HG02938 (cell line): ENCODE results near the gene RTKN2.
"Not testable (repeated sequence)": the region's sequence is repeated elsewhere in the genome, so short reads cannot be mapped to it uniquely, and the experiment has no call there.

Experiments used
- ATAC-seq: cut with Tn5 transposase; IDR thresholded peaks from one replicate; pipeline ENCODE4 v1.9.1; 2021; ENCODE audit warnings: mild to moderate bottlenecking, moderate library complexity; ENCODE audit not compliant: unreplicated experiment

Gene RTKN2

GRCh38 chr10:62261666-62262065, 7.0 kb downstream of the RTKN2 start:
- ATAC-seq, result no peak

- ATAC-seq, result no peak
Observed at GRCh38 chr10:62259998-62260397, 8.6 kb downstream of the RTKN2 start.

- no peak for ATAC-seq
Observed at GRCh38 chr10:62259456-62259855, 9.2 kb downstream of the RTKN2 start.

- ATAC-seq, result no peak
Observed at GRCh38 chr10:62258926-62259325, 9.7 kb downstream of the RTKN2 start.

GRCh38 chr10:62253704-62254103, 14.9 kb downstream of the RTKN2 start:
- ATAC-seq, result no peak

DNA sequence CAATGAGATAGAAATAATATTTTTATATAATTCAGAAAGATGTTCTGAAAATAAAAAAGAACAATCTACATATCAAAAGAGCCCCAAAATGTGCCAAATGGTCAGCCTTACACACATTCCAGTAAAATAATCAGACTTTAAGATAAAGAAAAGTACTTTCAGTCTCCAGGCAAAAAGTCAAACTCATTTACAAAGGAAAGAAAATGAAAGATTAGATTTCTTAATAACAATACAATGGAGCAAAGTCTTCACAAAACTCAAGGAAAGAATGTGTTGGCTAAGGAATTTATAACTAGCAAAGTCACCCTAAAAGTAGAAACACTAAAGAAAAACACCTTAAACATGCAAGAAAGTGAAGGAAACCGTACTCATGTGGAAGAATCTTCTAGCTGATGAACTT, 16.6 kb downstream of the RTKN2 start:
- no peak for ATAC-seq

GRCh38 chr10:62250594-62251198, 17.9 kb downstream of the RTKN2 start:
- no peak for ATAC-seq

- ATAC-seq, result no peak
Observed at GRCh38 chr10:62249957-62250356, 18.7 kb downstream of the RTKN2 start.

DNA sequence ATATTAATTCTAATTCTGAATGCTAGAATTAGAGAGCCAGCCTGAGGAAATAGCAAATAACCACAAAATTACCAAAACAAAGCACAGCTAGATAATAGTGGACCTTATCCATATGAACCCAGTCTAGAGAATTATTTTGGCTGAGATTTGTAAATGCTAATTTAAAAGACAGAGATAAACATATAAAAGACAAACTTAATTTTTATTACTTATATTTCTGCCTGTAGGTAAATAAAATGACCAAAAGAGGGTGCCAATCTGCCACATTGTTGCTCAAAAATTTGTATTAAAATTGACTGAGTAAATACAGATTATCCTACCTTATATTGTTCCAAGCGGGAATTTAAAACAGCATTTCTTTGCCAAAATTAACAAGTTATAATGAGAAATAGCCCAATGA, 20.2 kb downstream of the RTKN2 start:
- no peak for ATAC-seq

DNA sequence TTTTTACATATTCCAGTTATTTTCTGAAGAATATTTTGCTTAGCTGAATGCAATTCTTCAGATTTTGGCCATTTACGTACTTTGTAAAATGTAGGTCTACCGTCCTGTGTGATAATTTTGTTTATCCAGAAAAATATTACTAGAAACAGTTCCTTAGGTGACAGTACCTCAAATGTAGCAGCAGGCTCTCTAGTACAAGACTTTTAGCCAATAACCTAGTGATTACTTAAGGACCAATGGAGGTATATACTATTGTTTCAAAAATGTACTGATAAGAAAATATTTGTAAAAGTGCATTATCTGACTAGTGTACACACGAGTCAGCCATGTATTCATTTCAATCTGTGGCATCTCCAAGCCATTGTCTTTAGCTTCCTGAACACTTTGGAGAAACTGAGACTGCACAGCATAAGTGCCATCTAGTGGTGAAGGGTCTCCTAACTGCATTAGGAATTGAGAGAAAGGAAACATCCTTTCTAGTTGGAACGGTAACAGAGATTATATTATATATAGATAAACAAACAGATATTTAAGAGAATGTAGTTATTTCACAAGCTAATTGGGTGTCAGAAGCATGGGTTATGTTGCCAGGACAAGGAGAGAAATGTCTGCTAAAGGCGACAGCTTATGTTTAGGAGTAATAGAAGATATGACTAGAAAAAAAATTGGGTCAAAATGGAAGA, 23.7 kb downstream of the RTKN2 start:
- ATAC-seq, result peak; percentile 53

DNA sequence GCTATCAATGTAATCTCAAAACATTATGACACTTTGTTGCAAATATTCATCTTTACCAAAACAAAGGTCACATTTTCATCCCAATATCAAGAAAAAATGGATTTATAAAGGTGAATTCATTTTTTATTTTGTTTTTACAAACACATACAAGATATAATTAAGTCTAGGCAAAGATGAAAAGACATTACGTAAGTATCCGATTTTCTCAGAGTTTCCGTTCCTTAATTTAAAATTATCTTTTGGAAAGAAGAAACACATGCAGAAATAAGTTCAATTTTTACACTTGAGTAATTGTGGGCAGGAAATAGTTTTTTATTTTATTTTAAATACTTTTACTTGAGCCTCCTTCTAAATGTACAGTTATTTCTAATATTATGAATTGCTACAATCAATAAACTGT, 24.6 kb downstream of the RTKN2 start:
- no peak for ATAC-seq

- ATAC-seq, result peak; percentile 46
Observed at GRCh38 chr10:62243647-62243997, 25.0 kb downstream of the RTKN2 start.

- ATAC-seq, result peak; percentile 86
Observed at GRCh38 chr10:62242965-62243646, 25.5 kb downstream of the RTKN2 start.

GRCh38 chr10:62241521-62241920, 27.1 kb downstream of the RTKN2 start:
- not testable (repeated sequence) for ATAC-seq

DNA sequence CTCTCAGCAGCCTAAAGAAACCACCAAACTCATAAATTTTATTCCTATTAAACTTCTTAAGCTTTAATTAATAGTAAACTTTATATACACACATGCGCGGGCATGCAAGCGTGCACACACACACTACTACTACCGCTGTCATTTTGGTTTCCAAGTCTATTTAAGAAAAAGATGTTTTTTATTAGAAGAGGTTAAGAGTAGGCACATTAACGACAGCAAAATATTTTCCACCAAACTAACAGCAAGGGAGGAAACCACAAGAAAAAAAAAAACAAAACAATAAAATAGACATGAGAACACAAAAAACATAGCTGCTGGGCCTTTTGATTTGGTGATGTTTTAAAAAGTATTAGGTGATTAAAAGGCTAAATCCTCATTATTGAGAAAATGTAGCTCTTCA, 28.6 kb downstream of the RTKN2 start:
- no peak for ATAC-seq

DNA sequence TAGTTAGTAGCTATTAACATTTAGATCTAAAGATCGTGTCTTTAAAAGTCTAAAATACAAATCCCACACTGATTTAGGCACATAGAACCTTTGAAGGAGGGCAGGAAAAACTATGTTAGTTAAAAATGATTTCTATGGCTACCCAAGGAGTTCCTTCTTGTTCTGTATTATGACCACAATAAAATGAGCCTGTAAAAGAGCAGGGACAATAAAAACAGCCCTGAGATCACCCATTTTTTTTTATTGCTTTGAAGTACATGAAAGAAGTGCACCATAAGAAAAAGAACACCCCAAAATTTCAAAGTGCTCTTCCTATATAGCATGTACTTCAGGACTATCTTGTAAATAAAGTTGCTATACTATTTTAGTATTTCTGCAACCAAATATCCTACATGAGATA, 29.8 kb downstream of the RTKN2 start:
- no peak for ATAC-seq

DNA sequence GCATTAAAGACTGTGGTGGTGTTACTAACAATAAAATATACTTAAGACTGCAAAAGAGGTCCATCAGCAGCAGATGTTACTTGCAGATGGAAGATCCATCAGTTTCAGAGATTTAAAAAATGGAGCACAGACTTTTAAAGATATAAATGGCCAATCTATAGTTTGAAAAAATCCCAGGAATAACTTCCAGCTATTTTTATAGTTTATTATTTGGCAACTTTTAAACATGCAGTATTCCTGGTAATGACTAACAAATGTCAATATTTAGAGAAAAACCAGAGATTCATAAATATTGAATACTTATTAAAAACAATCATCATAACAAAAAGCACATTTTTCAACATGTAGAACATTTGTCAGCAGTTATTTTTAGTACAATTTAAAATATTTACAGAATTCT, 30.7 kb downstream of the RTKN2 start:
- ATAC-seq, result no peak

DNA sequence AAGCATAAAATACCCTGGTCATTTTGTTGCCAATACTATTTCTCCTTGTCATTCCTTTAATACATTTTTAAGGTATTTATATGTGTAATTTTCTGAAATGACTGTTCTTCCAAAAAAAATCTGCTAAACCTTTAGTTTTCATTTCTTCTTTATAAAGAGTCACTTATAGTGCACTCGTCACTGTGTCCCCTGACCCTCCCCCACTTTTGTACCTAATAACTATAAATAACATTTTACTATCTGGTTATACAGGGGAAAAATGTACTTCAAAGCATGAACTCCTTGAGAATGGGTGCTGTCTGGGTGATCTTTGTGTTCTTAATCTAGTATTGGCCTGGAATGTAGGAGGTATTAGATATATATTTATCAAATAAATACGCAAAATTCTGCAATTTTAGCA, 31.1 kb downstream of the RTKN2 start:
- no peak for ATAC-seq

- no peak for ATAC-seq
Observed at GRCh38 chr10:62234077-62234605, 34.5 kb downstream of the RTKN2 start.

- ATAC-seq, result no peak
Observed at GRCh38 chr10:62233356-62234076, 35.1 kb downstream of the RTKN2 start.

- ATAC-seq, result no peak
Observed at GRCh38 chr10:62231805-62232204, 36.8 kb downstream of the RTKN2 start.
